DMS53 treated with DMSO at 0.1 percent for 48 hours (cell line): Measurements from ENCODE around the gene MSGN1.

Source experiments
- DNase-seq: peaks from one replicate; lab custom pipeline; 2025; ENCODE audit not compliant: unreplicated experiment; lab: John Stamatoyannopoulos, UW

Gene MSGN1

DNA sequence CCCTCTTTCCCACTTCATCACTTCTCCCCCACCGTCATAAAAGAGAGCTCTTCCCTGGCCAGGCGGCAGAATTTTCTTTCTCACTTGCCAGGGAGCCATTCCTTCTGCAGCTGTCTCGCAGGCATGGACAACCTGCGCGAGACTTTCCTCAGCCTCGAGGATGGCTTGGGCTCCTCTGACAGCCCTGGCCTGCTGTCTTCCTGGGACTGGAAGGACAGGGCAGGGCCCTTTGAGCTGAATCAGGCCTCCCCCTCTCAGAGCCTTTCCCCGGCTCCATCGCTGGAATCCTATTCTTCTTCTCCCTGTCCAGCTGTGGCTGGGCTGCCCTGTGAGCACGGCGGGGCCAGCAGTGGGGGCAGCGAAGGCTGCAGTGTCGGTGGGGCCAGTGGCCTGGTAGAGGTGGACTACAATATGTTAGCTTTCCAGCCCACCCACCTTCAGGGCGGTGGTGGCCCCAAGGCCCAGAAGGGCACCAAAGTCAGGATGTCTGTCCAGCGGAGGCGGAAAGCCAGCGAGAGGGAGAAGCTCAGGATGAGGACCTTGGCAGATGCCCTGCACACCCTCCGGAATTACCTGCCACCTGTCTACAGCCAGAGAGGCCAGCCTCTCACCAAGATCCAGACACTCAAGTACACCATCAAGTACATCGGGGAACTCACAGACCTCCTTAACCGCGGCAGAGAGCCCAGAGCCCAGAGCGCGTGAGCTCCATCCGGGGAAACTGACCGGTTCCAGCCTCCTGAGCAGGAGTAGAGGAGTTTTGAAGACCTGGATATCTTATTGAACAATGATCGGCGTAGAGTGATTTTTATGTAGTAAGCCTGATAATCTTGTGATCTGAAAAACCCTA is at the start of gene MSGN1:
Gene MSGN1, plus strand, starts transcription at position 65 of the 850 bp plus-strand sequence. Its CDS starts 59 bp downstream, at position 124.
- no peak for DNase-seq

GRCh38 chr2:17768894-17769293 is 47.4 kb upstream of the MSGN1 start:
- no peak for DNase-seq

DNA sequence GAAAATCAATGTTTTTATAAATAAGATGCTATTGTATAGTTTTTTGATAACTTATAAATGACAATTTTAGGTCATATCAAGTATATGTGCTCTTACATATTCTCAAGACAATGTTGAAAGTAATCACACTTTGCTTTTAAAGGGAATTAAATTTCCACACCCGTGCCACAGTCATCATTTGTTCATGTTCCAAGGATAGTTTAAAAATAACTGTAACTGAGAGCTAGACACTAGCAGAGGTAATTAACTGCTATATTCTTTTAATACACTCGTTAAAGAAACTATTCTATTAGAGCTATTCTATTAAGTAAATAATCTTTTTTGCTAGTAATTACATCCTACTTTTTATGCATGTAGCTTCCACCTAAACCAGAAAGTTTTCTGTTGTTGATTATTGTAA is 44.3 kb upstream of the MSGN1 start:
- no peak for DNase-seq

DNA sequence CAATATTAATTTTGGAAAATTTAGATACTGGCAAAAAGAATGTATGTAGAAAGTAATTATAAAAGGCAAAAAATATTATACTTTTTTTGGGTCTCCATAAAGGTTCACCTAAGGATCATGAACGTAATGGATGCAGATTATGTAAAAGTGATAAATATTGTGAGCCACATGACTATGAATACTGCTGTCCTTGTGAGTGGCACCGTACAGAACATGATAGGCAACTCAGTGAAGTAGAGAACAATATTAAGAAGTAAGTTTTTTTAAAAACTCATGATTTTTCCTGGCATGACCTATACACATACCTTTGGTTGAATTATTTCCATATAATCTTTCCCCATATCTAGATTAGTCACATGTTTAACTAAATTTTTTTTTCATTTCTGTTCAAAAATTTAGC is 43.7 kb upstream of the MSGN1 start:
- DNase-seq: no peak

DNA sequence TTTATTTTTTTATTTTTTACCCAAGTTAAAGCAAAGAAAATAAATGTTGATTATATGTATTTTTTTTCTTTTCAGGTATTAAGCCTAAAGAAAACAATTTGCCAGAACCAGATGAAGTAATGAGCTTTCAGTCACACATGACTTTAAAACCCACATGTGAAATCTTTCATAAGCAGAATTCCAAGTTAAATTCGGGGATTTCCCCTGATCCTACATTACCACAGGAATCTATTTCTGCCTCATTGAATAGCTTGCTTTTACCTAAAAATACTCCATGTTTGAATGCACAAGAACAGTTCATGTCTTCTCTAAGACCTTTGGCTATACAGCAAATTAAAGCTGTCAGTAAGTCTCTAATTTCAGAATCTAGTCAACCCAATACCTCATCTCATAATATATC is 35.7 kb upstream of the MSGN1 start:
- DNase-seq: no peak

DNA sequence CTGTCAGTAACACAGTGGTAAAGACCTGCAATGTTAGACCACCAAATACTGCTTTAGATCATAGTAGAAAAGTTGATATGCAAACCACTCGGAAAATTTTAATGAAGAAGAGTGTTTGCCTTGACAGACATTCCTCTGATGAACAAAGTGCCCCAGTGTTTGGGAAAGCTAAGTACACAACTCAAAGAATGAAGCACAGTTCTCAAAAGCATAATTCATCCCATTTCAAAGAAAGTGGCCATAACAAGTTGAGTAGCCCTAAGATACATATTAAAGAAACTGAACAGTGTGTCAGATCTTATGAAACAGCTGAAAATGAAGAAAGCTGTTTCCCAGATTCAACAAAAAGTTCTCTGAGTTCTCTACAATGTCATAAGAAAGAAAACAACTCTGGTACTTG is 34.8 kb upstream of the MSGN1 start:
- DNase-seq: no peak

DNA sequence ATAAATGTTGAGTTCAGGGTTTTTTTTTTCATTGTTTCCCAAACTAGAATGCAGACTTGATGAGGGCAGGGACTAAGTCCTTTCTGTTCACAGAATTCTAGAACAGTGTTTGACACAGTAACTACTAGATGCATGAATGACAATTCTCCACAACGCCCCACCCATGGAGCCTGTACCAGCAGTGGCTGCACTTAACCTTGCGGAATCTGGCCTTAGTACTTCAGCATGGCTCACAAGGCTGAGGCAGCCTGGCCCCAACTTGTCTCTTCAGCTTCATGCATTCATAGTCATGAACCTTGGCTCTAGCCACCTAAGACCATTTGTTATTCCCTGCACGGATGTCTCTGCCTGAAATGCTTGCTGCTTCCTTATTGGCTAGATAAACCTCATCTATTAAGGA is 29.5 kb upstream of the MSGN1 start:
- DNase-seq: no peak

DNA sequence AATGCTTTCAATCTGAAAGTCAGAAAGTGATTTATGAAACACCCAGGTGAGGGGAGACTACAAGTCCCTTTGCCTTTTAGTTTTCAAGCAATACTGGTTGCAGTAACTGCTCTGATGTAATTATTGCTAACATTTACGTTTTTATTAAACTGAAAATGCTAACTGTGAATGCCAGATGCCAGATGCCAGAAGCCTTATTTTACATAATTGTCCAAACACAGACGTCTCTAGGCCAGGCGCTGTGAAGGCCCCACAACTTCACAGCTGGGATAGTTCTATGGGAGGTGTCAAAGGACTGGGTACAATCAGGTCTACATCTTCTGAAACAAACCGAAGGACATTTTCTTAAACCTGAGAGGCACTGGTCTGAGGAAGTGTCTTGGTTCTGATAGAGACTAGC is 27.5 kb upstream of the MSGN1 start:
- DNase-seq: no peak

DNA sequence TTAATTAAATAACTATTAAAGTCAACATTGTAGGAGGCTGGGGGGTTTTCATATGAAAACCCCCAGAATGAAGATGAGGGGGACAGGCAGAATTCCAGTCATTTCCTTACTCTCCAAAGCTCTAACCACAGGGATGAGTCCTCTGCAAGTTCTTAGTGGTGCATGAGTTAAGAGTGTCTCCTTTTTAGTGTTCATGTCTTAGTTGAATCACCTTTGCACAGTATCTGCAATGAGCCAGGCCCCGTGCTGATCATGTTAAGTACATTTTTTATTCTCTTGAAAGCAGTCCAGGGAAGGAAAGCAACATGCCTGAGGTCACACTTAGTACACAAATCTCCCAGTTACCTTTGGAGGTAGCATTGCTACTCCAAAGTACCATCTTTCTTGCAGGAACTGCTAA is 25.7 kb upstream of the MSGN1 start:
- no peak for DNase-seq

GRCh38 chr2:17791121-17791816 is 25.0 kb upstream of the MSGN1 start:
- DNase-seq: no peak

- no peak for DNase-seq
These were observed 24.5 kb upstream of the MSGN1 start for GRCh38 chr2:17791817-17792130.

DNA sequence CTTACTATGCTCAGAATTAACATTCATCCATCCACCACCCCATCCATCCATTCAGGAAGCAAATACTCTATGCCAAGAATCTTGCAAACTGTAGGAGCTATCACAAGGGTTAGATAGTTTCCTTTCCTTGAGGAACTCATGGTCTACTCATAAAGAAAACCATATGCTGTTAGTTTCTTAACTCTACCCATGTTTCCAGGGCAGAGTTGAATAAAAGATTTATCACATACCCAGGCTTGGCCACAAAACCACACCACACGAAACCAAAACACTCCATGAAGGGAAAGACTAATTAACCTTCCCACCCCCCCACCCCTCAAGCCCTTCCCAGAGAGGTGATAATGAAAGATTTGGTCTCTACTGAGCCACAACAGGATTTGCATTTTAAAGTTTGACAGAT is 23.7 kb upstream of the MSGN1 start:
- no peak for DNase-seq

GRCh38 chr2:17793296-17793695 is 23.0 kb upstream of the MSGN1 start:
- no peak for DNase-seq

DNA sequence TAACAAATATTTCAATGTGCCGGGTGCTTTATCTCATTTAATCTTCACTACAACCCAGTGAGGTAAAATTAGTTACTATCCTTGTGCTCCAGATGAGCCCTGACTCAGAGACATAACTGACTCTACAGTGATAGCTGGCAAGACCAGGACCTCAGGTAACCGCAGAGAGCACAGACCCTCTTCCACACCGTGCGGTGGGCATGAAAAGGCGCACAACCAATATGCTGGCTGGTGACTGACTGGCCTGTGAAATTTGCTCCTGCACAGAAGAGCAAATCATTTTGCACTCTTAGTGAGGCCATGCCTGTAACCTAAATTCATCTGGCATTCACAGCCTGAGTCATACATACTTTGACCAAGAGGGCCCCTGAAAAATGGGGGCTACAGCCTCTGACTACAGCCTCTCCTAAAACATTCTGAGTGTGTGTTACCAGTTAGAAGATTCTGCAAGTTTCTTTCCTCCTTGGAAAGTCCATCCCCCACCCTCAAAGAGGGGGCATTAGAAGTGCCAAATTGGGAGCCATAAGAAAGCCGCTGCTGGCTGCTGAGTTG is 22.4 kb upstream of the MSGN1 start:
- DNase-seq: no peak

DNA sequence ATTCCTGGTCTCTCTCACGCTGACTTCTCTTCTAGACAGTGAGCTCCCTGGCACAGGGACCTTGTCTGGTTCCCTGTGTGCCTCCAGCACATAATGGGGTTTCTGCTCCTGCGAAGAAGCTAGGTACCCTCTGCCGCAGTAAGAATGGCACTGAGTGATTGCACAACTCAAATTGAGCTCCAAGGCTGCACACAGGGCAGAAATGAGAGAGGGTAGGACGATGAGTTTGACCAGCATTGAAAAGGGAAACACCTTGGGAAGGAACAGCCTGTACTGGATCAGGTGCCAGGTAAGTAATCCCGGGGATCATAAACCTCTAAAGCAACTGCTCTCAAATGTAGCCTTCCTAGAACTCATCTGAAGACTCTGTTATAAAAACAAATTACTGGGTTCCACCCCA is 21.0 kb upstream of the MSGN1 start:
- no peak for DNase-seq

- DNase-seq: no peak
These were observed 17.9 kb upstream of the MSGN1 start for GRCh38 chr2:17798338-17798737.

DNA sequence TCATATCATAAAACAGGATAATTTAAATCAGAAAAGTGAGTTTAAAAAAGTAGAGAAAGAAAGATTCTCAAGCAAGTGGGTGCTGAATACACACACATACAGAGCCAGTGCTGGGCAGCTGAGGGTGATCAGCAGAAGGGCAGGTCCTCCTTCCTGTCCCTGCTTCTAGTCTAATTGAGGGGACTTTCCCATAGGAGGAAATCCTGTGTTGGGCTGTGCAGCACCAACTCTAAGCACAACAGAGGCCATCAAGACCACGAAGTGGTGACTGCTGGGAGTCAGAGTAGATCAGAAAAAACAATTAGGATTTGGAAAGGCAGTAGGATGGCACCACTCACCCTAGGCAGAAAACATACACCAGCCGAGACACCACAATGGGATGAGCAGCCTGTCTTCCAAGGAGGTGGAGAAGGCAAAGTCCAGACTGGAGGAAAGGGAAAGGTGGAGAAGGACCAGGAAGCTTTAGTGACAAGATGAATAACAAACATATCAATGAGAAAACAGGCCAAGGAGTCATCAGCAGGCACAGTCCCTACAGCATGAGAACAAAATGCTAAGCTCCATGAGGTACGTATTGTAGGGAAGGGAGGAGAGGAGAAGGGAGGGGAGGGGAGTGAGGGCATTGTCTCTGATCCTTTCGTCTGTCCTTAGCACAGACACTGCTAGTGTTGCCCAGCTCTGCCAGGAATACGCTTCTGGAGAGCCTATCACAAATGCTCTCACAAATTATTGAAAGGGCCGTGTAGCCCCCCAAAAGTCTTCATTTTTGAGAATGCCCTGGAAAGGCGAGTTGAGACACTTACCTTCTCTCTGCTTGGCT is 16.7 kb upstream of the MSGN1 start:
- no peak for DNase-seq

DNA sequence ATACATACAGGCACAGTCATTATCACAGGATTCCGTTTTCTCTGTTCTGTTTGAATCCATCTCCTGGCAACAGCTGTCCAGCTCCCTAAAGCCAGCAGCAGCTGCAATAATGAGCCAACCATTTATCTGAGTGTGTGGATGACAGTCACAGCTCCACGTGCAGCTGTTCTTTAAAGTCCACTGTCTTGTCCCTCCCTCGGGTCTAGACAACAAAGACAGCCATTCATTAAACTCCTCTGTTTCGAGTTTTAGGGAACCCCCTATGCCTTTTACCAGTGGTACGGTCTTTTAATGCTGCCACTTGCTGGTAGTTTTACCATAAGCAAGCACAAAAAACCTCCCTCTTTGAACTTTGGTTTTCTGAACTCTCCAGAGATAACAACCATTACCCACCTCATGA is 16.0 kb upstream of the MSGN1 start:
- no peak for DNase-seq

- DNase-seq: no peak
These were observed 15.4 kb upstream of the MSGN1 start for GRCh38 chr2:17800693-17801458.

- DNase-seq: no peak
These were observed 12.8 kb upstream of the MSGN1 start for GRCh38 chr2:17803497-17803896.

DNA sequence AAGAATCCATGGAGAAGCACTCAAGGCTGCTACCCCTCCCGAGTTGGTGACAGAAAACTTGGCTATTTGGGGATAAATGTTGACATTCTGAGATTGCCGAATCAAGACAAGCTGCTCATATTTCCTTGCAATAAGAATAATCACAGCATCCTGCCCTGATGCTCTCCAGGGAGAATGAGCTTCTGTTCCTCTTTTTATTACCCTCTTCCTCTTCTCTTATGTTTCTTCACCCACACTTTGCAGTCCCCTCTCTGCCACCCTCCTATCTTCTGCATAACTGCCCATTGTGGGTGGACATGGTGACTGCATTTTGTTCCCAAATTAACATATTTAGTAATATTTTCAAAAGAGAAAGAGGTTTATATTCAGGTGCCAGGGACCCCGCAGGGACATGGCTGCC is 11.9 kb upstream of the MSGN1 start:
- no peak for DNase-seq
